Measurements from ENCODE around the gene CST2. TPM values are rescaled to one million over a fixed set of nuclear protein-coding genes. Genes with fewer than 3 reads are reported as not detected.
"Not testable (repeated sequence)": the region's sequence is repeated elsewhere in the genome, so short reads cannot be mapped to it uniquely, and the experiment has no call there.

The CST2 gene
- total and polyA plus RNA-seq, 5 experiments from 2014 or later = not detected

- H3K4me1 Mint-ChIP-seq = no peaks in the 10 kb centered on the region
- no peak for ATAC-seq
- POLR2A ChIA-PET = no interaction called here
- no peak overlapping the region for H3K27ac Mint-ChIP-seq
- no peak for DNase-seq
- H3K36me3 Mint-ChIP-seq = no peaks in the 10 kb centered on the region
- peaks cover 0 to 2% (median 0%) of the 10 kb centered on the region in 9 donors for H3K9me3 Mint-ChIP-seq
- no peak overlapping the region for H3K4me3 Mint-ChIP-seq
- H3K27me3 Mint-ChIP-seq = peaks cover 9 to 22% (median 10%) of the 10 kb centered on the region in 5 donors
Observed at GRCh38 chr20:23794841-23795240, 31.7 kb downstream of the CST2 start.

GRCh38 chr20:23794065-23794464 lies 32.5 kb downstream of the CST2 start:
- POLR2A ChIA-PET = no interaction called here
- Mint-ChIP-seq H3K27ac (no peak overlapping the region), H3K9me3 (peaks cover 0 to 3% (median 0%) of the 10 kb centered on the region in 9 donors), H3K4me3 (no peak overlapping the region), H3K27me3 (peaks cover 15 to 30% (median 17%) of the 10 kb centered on the region in 5 donors), H3K4me1 (no peaks in the 10 kb centered on the region), H3K36me3 (no peaks in the 10 kb centered on the region)
- DNase-seq (no peak), ATAC-seq (no peak)

- H3K27me3 Mint-ChIP-seq = peaks cover 4 to 12% (median 10%) of the 10 kb centered on the region in 5 donors
- H3K36me3 Mint-ChIP-seq = no peaks in the 10 kb centered on the region
- H3K4me1 Mint-ChIP-seq = peaks cover 0 to 2% (median 0%) of the 10 kb centered on the region in 4 donors
- H3K4me3 Mint-ChIP-seq = no peak overlapping the region
- DNase-seq = no peak
- no peak for ATAC-seq
- H3K9me3 Mint-ChIP-seq = peaks cover 0 to 4% (median 0%) of the 10 kb centered on the region in 9 donors
- POLR2A ChIA-PET = no interaction called here
- no peak overlapping the region for H3K27ac Mint-ChIP-seq
Observed at GRCh38 chr20:23783447-23783846, 43.1 kb downstream of the CST2 start.

- POLR2A ChIA-PET = no interaction called here
- DNase-seq = no peak
- Mint-ChIP-seq H3K4me1 (peaks cover 0 to 2% (median 0%) of the 10 kb centered on the region in 4 donors), H3K9me3 (peaks cover 0 to 1% (median 0%) of the 10 kb centered on the region in 9 donors), H3K27ac (no peak overlapping the region), H3K27me3 (peaks cover 4 to 14% (median 8%) of the 10 kb centered on the region in 5 donors), H3K4me3 (no peak overlapping the region), H3K36me3 (no peaks in the 10 kb centered on the region)
- peak in 1 of 2 donors; percentile 44 for ATAC-seq
Observed at GRCh38 chr20:23782366-23782983, 44.1 kb downstream of the CST2 start.

- H3K27ac Mint-ChIP-seq, DNase-seq, H3K36me3 Mint-ChIP-seq, H3K9me3 Mint-ChIP-seq, H3K4me3 Mint-ChIP-seq, H3K4me1 Mint-ChIP-seq, POLR2A ChIA-PET, ATAC-seq: not testable (repeated sequence)
- H3K27me3 Mint-ChIP-seq = peaks cover 4 to 30% (median 15%) of the 10 kb centered on the region in 5 donors
Observed at GRCh38 chr20:23778676-23779075, 47.9 kb downstream of the CST2 start.

GRCh38 chr20:23777380-23777779 lies 49.1 kb downstream of the CST2 start:
- not testable (repeated sequence) for H3K4me3 Mint-ChIP-seq, DNase-seq

GRCh38 chr20:23776067-23776771 lies 50.3 kb downstream of the CST2 start:
- H3K9me3 Mint-ChIP-seq = no peaks in the 10 kb centered on the region
- POLR2A ChIA-PET = no interaction called here
- no peaks in the 10 kb centered on the region for H3K4me1 Mint-ChIP-seq
- peaks cover 5 to 39% (median 17%) of the 10 kb centered on the region in 5 donors for H3K27me3 Mint-ChIP-seq
- no peaks in the 10 kb centered on the region for H3K36me3 Mint-ChIP-seq
- no peak for ATAC-seq
- no peak overlapping the region for H3K27ac Mint-ChIP-seq
- no peak for DNase-seq
- no peak overlapping the region for H3K4me3 Mint-ChIP-seq

More at GRCh38 chr20:23777380-23777779, 49.1 kb downstream of the CST2 start:
- POLR2A ChIA-PET, H3K4me1 Mint-ChIP-seq, H3K9me3 Mint-ChIP-seq, H3K36me3 Mint-ChIP-seq, ATAC-seq, H3K27ac Mint-ChIP-seq: not testable (repeated sequence)
- peaks cover 7 to 43% (median 21%) of the 10 kb centered on the region in 5 donors for H3K27me3 Mint-ChIP-seq

- Mint-ChIP-seq H3K27ac (no peak overlapping the region), H3K36me3 (no peaks in the 10 kb centered on the region), H3K4me1 (no peaks in the 10 kb centered on the region), H3K27me3 (peaks cover 3 to 44% (median 17%) of the 10 kb centered on the region in 5 donors), H3K4me3 (no peak overlapping the region), H3K9me3 (no peaks in the 10 kb centered on the region)
- no peak for DNase-seq
- ATAC-seq = no peak
- POLR2A ChIA-PET = no interaction called here
Observed at GRCh38 chr20:23774081-23774480, 52.4 kb downstream of the CST2 start.

Other genes starting within 250 kb of the CST2 start
- gene CST9, start 220.8 kb downstream of the CST2 start, total RNA-seq = not detected
- not detected for gene CST9, start 220.8 kb downstream of the CST2 start, polyA plus RNA-seq
- 1 to 10 TPM; 5.3 to 7.8 TPM for gene CST3, start 188.8 kb downstream of the CST2 start, total RNA-seq
- 10 to 100 TPM in 1 of 3 donors, 1 to 10 TPM in 1, under 1 TPM in 1; 0.65 to 10.7 (median 2.9) TPM for gene CST3, start 188.8 kb downstream of the CST2 start, polyA plus RNA-seq
- gene CST4, start 137.7 kb downstream of the CST2 start, total RNA-seq = not detected
- gene CST4, start 137.7 kb downstream of the CST2 start, polyA plus RNA-seq = not detected
- not detected for gene CST1, start 75.8 kb downstream of the CST2 start, total RNA-seq
- not detected for gene CST1, start 75.8 kb downstream of the CST2 start, polyA plus RNA-seq
- not detected for gene CST5, start 53.0 kb upstream of the CST2 start, total RNA-seq
- gene CST5, start 53.0 kb upstream of the CST2 start, polyA plus RNA-seq = not detected
- not detected for gene GGTLC1, start 162.1 kb upstream of the CST2 start, total RNA-seq
- not detected for gene GGTLC1, start 162.1 kb upstream of the CST2 start, polyA plus RNA-seq